Forelimb muscle (tissue), 1 donor: ENCODE results near the gene NDUFAF7. TPM values are rescaled to one million over a fixed set of nuclear protein-coding genes. Genes with fewer than 3 reads are reported as not detected.
"Not testable (repeated sequence)": the region's sequence is repeated elsewhere in the genome, so short reads cannot be mapped to it uniquely, and the experiment has no call there.

ENCODE experiments used
- DNase-seq: peaks from one replicate; pipeline ENCODE4 v3.0.0-alpha.2; 2013; ENCODE audit warnings: low read depth
- polyA plus RNA-seq: library from polyadenylated mRNA; unstranded; fragments of 120-200 nt; gene quantifications from one replicate; pipeline ENCODE4 v1.2.1, GENCODE V29; 2013; ENCODE audit not compliant: insufficient read length

Gene NDUFAF7
- polyA plus RNA-seq, 1 donor, result 15.2 TPM

- DNase-seq, result no peak
These were observed 50.5 kb downstream of the NDUFAF7 start for GRCh38 chr2:37281916-37282315.

DNA sequence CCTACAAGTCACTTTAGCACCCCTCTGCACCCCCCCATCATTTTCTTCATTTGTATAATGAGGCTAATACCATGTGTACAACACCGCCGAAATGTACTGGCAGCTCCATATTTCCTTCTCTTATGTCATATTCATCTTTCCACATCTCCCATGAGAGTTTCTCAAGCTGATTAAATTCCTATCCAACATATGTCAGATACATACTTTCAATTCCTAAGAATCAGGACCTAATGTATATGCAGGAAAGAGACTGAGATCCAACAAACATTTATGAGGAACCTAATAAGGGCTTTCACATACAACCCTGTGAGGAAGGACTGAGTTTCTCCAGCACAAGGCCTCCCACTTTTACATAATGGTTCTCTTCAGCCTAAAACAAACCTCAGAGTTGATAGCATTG is 51.3 kb downstream of the NDUFAF7 start:
- no peak for DNase-seq

DNA sequence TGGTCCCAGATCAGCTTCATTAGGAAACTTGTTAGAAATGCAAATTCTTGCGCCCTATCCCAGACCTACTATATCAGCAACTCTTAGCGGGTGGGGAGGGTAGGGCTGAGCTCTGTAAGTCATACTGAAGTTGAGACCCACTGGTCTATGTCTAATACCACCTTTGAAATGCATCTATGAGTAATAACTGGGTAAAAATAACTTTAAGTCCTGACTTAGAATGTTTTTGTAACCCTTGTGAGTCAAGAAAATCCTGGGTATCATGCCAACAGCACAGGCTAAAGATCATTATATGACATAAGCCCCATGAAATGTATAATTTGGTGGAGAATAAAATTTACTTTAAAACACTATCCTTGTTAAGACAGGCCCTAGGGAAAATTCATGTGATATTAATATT is 51.7 kb downstream of the NDUFAF7 start:
- DNase-seq, result no peak

DNA sequence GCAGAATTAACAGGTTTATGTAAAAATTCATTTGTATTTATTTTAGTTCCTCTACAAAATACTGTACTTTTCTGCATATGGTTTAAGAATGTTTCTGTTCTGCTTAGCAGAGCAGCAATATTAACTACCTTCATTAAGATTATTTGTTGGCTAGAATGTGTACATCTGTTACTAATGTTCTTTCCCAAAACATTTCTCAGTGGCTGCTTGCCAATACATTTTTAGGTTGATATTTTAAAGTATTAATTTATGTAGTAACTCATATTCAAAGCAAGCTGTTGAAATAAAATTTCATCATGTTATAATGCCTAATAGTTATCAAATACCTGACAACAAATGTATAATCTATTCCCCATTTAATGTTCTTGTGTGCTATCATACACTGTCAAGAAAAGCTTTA is 52.9 kb downstream of the NDUFAF7 start:
- peak; percentile 11 for DNase-seq

DNA sequence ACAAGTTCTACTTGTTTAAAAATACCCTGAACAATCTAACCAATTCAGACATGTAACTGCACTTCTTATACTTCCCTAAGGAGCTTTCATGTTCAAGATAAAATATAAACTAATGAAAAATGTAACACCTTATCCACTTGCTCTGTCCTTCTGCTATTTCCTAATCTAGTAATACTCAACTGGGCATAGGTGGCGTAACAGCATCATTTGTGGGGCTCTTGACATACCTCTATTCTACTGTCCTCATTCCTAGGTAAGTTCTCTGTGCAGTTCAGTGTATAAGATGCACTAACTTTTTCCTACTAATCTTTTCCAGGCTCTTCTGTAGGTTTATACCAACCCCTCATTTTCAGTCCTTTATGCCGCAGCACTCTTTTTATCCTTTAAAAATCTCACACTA is 56.5 kb downstream of the NDUFAF7 start:
- DNase-seq, result no peak

- DNase-seq, result no peak
These were observed 60.2 kb downstream of the NDUFAF7 start for GRCh38 chr2:37291680-37292079.

DNA sequence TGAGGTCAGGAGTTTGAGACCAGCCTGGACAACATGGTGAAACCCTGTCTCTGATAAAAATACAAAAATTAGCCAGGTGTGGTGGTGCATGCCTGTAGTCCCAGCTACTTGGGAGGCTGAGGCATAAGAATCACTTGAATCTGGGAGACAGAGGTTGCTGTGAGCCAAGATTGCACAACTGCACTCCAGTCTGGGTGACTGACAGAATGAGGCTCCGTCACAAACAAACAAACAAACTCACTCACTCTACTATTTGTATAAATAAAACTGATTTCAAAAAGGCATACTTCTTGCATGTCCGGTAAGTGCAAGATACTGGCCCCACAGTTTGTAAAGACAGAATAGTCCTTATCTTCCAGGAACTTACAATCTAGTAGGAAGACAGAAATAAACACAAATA is 63.4 kb downstream of the NDUFAF7 start:
- not testable (repeated sequence) for DNase-seq

- no peak for DNase-seq
These were observed 64.1 kb downstream of the NDUFAF7 start for GRCh38 chr2:37295469-37296073.

DNA sequence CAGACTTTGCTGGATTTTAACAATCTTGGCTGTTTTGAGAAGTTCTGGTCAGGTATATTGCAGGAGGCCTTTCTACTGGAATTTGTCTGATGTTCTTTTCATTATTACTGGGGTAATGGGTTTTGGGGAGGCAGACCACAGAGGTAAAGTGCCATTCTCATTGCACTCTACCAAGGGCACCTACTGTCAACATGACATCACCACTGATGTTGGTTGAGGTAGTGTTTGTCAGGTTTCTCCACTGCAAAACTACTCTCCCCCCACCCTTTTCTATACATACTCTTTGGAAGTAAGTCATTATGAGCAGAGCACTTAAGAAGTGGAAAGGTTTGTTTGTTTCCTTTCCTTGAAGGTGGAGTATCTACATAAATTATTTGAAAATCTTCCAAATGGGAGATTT is 66.2 kb downstream of the NDUFAF7 start:
- no peak for DNase-seq

Other genes starting within 250 kb of the NDUFAF7 start
- 13.1 TPM for gene HEATR5B, start 147.3 kb upstream of the NDUFAF7 start, polyA plus RNA-seq
- 7.6 TPM for gene GPATCH11, start 147.1 kb upstream of the NDUFAF7 start, polyA plus RNA-seq
- 18.6 TPM for gene EIF2AK2, start 74.7 kb upstream of the NDUFAF7 start, polyA plus RNA-seq
- gene SULT6B1, start 43.0 kb upstream of the NDUFAF7 start, polyA plus RNA-seq, result not detected
- gene CEBPZOS, start 35.2 kb upstream of the NDUFAF7 start, polyA plus RNA-seq, result 35.9 TPM
- 40.5 TPM for gene CEBPZ, start 62 bp upstream of the NDUFAF7 start, polyA plus RNA-seq
- gene PRKD3, start 93.2 kb downstream of the NDUFAF7 start, polyA plus RNA-seq, result 27.3 TPM
- gene QPCT, start 113.0 kb downstream of the NDUFAF7 start, polyA plus RNA-seq, result 8.9 TPM